Adrenal gland (tissue), 5 donors: ENCODE measurements around the gene PTX4.

ENCODE experiments used
- CTCF ChIP-seq, 6 experiments: fragments of 450-650 bp in 4 of 6; fragments of 200-600 bp in 2 of 6; sonication (generic) in 1 of 6; IDR thresholded peaks; 1 replicate in 5 of 6; 2 replicates in 1 of 6; pipeline versions ENCODE4 v1.5.1 to v1.8.0; 2016 to 2021; ENCODE audit warnings: antibody characterized with exemption in 6 of 6, mild to moderate bottlenecking in 2 of 6, moderate library complexity in 1 of 6
- POLR2A ChIP-seq, 2 donors: fragments of 450-650 bp; IDR thresholded peaks; one replicate each; pipeline ENCODE4 v1.6.1; 2017; ENCODE audit warnings: antibody characterized with exemption in 2 of 2, mild to moderate bottlenecking in 2 of 2, moderate library complexity in 1 of 2
- donor health status: DM: no; HTN: no; CAD: no.

- TF ChIP-seq POLR2A (IDR thresholded peaks at IDR 0.05) = no peak
- TF ChIP-seq CTCF (IDR thresholded peaks at IDR 0.05) = no peak
Measured at GRCh38 chr16:1459967-1460366, 28.8 kb downstream of the PTX4 start.
